ENCODE measurements around the gene DNAH14.
A peak's percentile ranks its signal among the peaks of the same experiment; 100 is the strongest.
"Not testable (repeated sequence)": the region's sequence is repeated elsewhere in the genome, so short reads cannot be mapped to it uniquely, and the experiment has no call there.

DNAH14 gene

DNA sequence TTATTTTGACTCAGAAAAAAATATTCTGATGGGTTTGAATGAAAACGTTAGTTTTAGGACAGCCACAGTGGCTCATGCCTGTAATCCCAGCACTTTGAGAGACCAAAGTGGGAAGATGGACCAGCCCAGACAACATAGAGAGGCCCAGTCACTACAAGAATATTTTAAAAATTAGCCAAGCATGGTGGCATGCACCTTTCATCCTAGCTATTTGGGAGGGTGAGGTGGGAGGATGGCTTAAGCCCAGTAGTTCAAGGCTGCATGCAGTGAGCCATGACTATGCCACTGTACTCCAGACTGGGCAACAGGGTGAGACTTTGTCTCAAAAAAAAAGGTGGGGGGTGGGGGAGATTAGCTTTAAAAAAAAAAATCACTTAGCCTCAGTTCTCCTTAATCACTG lies 370.9 kb downstream of the DNAH14 start:
- TF ChIP-seq, protein P1, sequence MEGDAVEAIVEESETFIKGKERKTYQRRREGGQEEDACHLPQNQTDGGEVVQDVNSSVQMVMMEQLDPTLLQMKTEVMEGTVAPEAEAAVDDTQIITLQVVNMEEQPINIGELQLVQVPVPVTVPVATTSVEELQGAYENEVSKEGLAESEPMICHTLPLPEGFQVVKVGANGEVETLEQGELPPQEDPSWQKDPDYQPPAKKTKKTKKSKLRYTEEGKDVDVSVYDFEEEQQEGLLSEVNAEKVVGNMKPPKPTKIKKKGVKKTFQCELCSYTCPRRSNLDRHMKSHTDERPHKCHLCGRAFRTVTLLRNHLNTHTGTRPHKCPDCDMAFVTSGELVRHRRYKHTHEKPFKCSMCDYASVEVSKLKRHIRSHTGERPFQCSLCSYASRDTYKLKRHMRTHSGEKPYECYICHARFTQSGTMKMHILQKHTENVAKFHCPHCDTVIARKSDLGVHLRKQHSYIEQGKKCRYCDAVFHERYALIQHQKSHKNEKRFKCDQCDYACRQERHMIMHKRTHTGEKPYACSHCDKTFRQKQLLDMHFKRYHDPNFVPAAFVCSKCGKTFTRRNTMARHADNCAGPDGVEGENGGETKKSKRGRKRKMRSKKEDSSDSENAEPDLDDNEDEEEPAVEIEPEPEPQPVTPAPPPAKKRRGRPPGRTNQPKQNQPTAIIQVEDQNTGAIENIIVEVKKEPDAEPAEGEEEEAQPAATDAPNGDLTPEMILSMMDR (IDR thresholded peaks at IDR 0.05; ENCODE audit: insufficient read depth, low read length, poor library complexity, severe bottlenecking), result no peak
- DNase-seq (ENCODE audit: extremely low read depth, insufficient read length), result no peak
- Histone ChIP-seq H3K27me3 (replicated peaks; ENCODE audit: control insufficient read depth, insufficient read depth, low read length) (no peaks in the 10 kb centered on the region), H3K4me3 (replicated peaks; ENCODE audit: low read depth, low read length) (no peak overlapping the region), H3K36me3 (ENCODE audit: control insufficient read depth, insufficient read depth, low read length) (no peaks in the 10 kb centered on the region)

- H3K36me3 ChIP-seq (ENCODE audit: control insufficient read depth, insufficient read depth, low read length), result no peaks in the 10 kb centered on the region
- no peak for DNase-seq (ENCODE audit: extremely low read depth, insufficient read length)
- no peak overlapping the region for H3K4me3 ChIP-seq (replicated peaks; ENCODE audit: low read depth, low read length)
- TF ChIP-seq, protein P1 (IDR thresholded peaks at IDR 0.05; ENCODE audit: insufficient read depth, low read length, poor library complexity, severe bottlenecking), result no peak
- H3K27me3 ChIP-seq (replicated peaks; ENCODE audit: control insufficient read depth, insufficient read depth, low read length), result no peaks in the 10 kb centered on the region
These were observed 375.5 kb downstream of the DNAH14 start for GRCh38 chr1:225304996-225305395.

- not testable (repeated sequence) for H3K36me3 ChIP-seq (ENCODE audit: control insufficient read depth, insufficient read depth, low read length); H3K27me3 ChIP-seq (replicated peaks; ENCODE audit: control insufficient read depth, insufficient read depth, low read length); DNase-seq (ENCODE audit: extremely low read depth, insufficient read length); H3K4me3 ChIP-seq (replicated peaks; ENCODE audit: low read depth, low read length)
These were observed 381.1 kb downstream of the DNAH14 start for GRCh38 chr1:225310544-225310943.

DNA sequence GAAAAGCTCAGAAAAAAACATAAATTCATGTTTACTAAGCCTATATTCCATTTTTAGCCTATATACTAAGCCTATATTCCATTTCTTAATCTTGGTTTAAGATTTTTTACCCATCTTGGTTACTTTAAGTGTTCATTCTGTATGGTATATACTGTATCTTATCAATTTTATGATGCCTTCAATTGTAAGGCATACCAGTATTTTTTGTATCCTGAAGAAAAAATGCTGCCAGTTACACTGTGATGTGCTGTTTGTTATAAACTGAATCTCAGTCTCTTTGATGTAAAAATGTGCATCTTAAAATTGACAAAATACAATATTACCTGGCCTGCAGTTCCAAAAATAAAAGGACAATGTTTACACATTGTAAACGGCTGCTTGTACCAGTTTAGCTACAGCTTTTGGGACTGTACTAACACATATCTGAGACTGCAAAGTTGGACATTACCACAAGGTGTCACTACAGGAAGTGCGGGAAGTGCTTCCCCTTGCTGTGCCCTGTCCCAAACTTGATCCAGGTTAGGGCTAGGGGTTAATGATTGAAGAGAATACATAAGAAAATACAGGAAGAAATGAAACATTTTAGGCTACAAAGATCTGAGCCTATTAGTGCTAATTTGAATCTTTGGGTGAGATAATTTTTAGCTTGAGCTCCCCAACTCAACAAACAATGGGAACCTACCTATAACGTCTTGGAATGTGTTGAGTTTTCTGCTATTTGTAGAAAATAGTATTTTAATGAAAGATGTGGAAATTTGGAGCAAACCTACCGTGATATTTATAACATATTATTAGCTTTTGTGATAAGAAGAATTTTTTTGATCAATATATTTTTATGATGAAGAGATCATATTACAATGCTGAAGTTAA lies 389.5 kb downstream of the DNAH14 start:
- Histone ChIP-seq H3K27me3 (replicated peaks; ENCODE audit: control insufficient read depth, insufficient read depth, low read length) (no peaks in the 10 kb centered on the region), H3K4me3 (replicated peaks; ENCODE audit: low read depth, low read length) (no peak overlapping the region), H3K36me3 (ENCODE audit: control insufficient read depth, insufficient read depth, low read length) (no peaks in the 10 kb centered on the region)
- no peak for DNase-seq (ENCODE audit: extremely low read depth, insufficient read length)
- TF ChIP-seq, protein P1 (IDR thresholded peaks at IDR 0.05; ENCODE audit: insufficient read depth, low read length, poor library complexity, severe bottlenecking), result peak; percentile 80

DNA sequence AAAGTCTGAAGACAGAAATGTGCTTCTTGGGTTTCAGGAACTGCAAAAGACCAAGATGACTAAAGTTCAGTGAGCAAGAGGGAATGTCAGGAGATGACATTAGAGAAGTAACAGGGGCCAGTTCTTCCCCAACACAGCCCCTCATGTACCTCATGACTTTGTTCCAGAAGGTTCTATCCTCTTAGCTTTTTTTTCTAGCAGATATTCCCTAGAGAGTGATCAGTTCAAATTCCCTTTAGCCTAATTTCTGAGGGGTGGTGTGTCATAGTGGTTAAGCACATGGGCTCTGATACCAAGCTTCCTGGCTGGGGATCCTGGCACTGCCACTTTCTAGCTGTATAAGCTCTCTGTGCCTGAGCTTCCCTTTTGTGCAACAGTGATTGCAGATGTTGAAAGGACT lies 390.4 kb downstream of the DNAH14 start:
- no peaks in the 10 kb centered on the region for H3K36me3 ChIP-seq (ENCODE audit: control insufficient read depth, insufficient read depth, low read length)
- H3K27me3 ChIP-seq (replicated peaks; ENCODE audit: control insufficient read depth, insufficient read depth, low read length), result no peaks in the 10 kb centered on the region
- no peak for DNase-seq (ENCODE audit: extremely low read depth, insufficient read length)
- H3K4me3 ChIP-seq (replicated peaks; ENCODE audit: low read depth, low read length), result no peak overlapping the region
- TF ChIP-seq, protein P1 (IDR thresholded peaks at IDR 0.05; ENCODE audit: insufficient read depth, low read length, poor library complexity, severe bottlenecking), result no peak

GRCh38 chr1:225321784-225322183 lies 392.3 kb downstream of the DNAH14 start:
- no peaks in the 10 kb centered on the region for H3K27me3 ChIP-seq (replicated peaks; ENCODE audit: control insufficient read depth, insufficient read depth, low read length)
- no peaks in the 10 kb centered on the region for H3K36me3 ChIP-seq (ENCODE audit: control insufficient read depth, insufficient read depth, low read length)
- H3K4me3 ChIP-seq (replicated peaks; ENCODE audit: low read depth, low read length), result no peak overlapping the region

More at GRCh38 chr1:225321784-225322183, 392.3 kb downstream of the DNAH14 start:
- TF ChIP-seq, protein P1 (IDR thresholded peaks at IDR 0.05; ENCODE audit: insufficient read depth, low read length, poor library complexity, severe bottlenecking), result no peak
- DNase-seq (ENCODE audit: extremely low read depth, insufficient read length), result no peak
